Iris pigment epithelial cell (primary cell): ENCODE measurements around the gene TSPAN3.

Experiments used
- DNase-seq: peaks from one replicate; pipeline ENCODE4 v3.0.0-alpha.2; 2011; ENCODE audit warnings: low read depth

The TSPAN3 gene

DNA sequence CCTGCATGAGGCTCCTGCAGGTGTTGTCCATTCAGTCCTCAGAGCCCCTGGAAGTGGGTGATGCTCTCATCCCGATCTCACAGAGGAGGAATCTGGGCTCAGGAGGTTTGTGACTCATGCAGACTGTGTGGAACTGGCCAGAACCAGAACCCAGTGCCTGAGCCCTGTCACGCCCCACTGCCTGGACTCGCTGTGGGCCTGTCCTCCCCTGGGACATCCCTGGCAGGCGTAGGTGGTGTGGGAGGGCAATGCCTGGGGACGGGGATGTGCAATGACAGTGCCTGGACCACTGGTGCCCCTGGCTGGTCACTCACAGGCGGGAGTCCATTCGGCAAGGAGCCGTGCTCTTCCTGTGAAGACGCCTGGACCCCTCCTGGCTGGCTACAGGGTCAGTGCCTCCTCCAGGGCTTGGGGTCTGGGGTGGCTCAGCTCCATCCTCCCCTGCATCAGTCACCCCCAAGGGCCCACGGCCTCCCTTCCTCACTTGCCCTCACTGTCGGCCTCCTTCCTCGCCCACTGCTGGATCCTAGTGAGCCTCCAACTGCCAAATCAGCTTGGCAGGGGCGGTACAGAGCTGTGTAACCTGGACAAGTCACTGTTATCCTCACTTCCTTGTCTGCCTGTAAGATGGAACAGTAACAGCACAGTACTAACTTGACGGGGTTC is 61.1 kb downstream of the TSPAN3 start:
- DNase-seq = no peak

DNA sequence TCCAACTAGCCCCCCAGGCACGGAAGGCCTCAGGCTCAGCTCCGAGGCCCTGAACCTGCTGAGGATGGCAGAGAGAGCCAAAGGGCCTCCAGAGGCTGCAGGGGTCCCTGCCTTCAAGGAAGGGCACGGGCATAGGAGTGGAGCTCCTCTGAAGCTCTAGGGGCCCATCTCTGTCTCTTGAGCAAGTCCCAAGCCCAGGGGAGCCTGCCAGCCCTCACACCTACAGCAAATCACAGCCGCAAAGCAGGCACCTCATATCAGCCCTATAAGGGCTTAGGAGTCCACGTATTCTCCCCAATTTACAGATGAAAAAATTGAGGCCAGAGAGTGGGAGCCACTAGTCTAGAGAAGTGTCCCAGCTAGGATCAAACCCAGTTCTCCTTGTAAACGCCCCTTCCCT is 61.7 kb downstream of the TSPAN3 start:
- no peak for DNase-seq

GRCh38 chr15:77004189-77004588 is 66.7 kb downstream of the TSPAN3 start:
- DNase-seq = no peak

GRCh38 chr15:77002954-77003912 is 67.7 kb downstream of the TSPAN3 start:
- no peak for DNase-seq

GRCh38 chr15:77002436-77002835 is 68.5 kb downstream of the TSPAN3 start:
- no peak for DNase-seq

DNA sequence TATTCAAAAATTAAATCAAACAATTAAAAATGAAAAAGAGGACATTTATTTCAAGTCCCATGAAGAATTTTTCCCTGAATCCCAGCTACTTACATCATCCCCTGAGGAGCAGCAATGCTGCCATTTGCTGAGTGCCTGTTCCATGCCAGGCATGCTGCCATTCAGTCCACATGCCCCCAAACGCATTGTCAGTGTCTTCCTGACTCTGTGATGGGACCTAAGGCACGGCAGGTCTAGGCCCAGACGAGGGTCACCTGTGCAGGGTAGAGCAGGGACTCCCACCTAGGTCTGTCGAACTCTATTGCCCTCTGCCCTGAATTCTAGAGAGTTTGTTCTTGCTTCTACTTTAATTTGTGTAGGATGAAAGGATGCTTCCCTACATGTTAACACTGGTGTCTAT is 68.9 kb downstream of the TSPAN3 start:
- DNase-seq = no peak

GRCh38 chr15:77001351-77001750 is 69.6 kb downstream of the TSPAN3 start:
- DNase-seq = no peak

- no peak for DNase-seq
Measured at GRCh38 chr15:76999996-77000395, 70.9 kb downstream of the TSPAN3 start.

- DNase-seq = no peak
Measured at GRCh38 chr15:76998663-76999285, 72.1 kb downstream of the TSPAN3 start.

DNA sequence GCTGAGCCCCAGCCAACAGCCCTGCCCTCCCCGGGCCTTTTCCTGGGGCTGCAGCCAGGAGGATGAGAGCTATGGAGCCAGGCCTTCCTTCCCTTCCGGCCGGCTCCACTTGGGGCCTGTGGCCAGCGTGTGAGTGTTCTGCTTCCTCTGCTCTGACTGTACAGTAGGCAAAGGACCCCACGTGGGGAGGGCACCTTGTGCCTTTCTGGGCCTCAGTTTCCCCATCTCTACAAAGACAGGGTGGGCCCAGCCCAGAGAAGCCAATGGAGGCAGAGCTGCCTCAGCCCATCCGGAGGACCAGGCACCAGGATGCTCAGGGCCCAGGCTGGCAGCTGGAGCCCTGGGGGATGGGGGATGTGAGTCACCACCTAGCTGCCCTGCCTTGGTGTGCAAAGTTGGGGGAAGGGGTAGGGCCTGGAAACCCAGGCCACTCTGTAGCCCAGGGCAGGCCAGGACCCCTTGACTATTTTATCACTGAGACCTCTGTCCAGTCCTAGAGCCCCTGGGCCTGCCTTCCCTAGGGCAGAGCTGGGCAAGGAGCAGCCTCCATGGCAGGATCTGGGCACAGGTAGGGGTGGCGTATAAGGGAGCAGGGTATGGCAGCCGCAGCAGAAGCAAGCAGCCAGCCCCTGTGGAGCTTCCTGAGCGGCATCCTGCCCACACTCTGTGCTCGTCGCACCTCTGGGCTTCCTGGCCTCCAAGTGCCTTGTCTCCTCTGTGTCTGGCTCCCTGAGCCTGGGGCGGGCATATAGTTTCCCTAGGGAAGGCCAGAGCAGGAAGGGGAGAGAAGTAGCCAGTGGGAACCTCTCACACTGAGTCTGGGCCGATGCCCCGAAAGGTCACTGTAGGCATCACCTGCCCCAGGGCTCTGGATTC is 74.1 kb downstream of the TSPAN3 start:
- no peak for DNase-seq

DNA sequence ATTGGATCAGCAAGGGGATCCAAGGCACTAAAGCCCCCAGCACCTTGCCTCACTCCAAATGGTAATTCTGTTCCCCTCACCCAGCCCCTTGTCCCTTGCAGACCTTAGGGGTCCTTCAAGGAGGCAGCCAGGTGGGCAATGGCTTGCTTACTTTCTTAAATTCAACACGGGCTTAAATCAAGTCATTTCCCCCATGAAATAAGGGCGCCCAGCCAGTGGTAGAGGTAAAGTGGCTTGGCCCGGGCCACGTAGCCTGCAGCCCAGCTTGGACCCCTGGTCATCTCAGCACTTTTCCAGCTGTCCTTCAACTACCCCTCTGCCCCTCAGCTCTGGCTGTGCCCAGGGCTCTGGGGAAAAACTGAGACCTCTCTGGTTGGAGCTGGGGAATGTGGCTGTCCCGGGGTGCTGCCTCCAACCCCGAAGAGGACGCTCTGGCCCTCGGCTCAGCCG is 74.8 kb downstream of the TSPAN3 start:
- DNase-seq = no peak

GRCh38 chr15:76994971-76995945 is 75.7 kb downstream of the TSPAN3 start, which contains the start of gene PSTPIP1:
PSTPIP1 (plus strand) TSS chr15:76995126; CDS start chr15:76995574, 448 bp downstream.
- no peak for DNase-seq

GRCh38 chr15:76994496-76994895 is 76.4 kb downstream of the TSPAN3 start:
- DNase-seq = no peak

GRCh38 chr15:76994001-76994400 is 76.9 kb downstream of the TSPAN3 start:
- no peak for DNase-seq

DNA sequence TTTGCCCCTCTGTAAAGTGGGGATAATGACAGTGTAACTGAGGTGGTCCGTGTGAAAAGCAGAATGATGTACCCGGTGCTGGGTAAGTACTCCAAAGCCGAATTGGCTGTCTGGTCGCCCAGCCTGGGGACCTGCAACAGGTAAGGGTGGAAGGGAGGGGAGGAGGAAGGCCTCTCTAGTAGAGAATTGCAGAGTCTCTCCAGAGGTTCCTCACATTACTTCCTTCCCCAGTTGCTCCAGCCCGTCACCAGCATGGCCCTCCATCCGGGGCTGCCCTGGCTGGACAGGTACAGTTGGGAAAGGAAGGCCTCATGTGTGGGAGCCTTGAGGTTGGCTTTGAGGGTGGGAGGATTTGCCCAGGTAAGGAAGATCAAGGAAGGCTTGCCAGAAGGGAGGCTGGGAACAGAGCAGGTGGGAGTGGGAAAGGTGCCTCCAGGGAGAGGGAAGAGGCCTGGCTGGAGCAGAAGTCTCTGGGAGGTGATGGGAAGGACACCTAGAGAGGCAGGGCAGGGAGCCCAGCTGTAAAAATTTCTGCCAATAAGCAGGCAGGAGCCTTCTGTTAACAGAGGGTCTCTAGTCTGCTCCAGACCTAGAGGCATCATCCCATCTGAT is 77.7 kb downstream of the TSPAN3 start:
- no peak for DNase-seq

DNA sequence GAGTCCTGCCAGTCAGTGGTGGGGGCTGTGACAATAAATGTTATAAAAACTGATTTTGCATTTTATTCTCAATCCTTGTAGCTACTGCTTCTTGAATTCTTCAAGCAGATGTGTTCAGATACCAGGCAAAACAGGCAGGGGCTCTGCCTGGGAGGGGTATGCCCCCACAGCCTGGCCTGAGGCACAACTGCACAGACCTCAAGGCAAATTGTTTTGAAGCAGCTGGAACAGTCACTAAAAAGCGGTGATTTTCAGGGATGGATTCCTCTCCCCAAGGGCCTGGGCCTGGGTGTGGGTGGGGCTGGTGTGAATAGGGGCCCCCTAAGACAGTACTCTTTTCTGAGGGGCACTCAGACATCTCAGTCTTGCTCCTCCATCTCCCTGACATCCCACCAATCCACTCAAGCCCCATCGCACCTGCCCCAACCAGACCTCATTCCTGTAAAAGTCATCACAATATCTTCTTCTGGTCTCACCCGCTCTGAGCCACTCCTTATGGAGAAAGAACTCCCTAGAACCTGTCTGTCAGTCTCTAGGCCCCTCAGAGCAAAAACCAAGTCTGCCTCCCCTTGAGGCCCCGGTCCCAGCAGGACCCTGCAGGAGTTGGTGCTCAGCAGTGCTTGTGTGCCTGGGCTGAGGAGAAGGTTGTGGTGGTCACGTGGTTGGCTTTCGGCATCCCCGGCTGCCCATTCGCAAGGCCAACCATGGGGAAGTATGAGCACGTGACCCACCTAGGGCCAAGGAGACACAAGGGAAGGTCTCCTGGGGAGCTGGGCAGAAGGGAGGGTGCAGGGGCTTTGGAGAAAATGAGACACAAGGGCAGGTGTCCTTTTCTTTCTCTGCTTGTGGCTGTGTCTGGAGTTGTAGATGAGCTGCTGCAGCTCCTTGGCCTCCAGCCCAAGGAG is 78.9 kb downstream of the TSPAN3 start:
- no peak for DNase-seq
